Left lung (tissue), 10 donors: ENCODE results near the gene TRPM4. TPM values are rescaled to one million over a fixed set of nuclear protein-coding genes. Genes with fewer than 3 reads are reported as not detected.

ENCODE experiments used
- ATAC-seq: fragments of 200-7000 bp; cut with Tn5 transposase; one replicate; pipeline ENCODE4 v1.9.1; 2020; ENCODE audit warnings: moderate library complexity
- DNase-seq, 4 donors: peaks; one replicate each; pipeline ENCODE4 v3.0.0-alpha.2; 2013 to 2020
- H3K27ac ChIP-seq, 2 donors: fragments of 200-600 bp; sonication (generic) in 1 of 2; one replicate each; pipeline versions ENCODE4 v1.5.0 to v1.8.0; 2020 to 2021
- H3K27me3 ChIP-seq, 2 donors: fragments of 200-600 bp; sonication (generic) in 1 of 2; one replicate each; pipeline versions ENCODE4 v1.5.0 to v1.8.0; 2020 to 2021
- H3K36me3 ChIP-seq, 2 donors: fragments of 200-600 bp; sonication (generic) in 1 of 2; one replicate each; pipeline versions ENCODE4 v1.5.0 to v1.8.0; 2020 to 2021
- H3K4me1 ChIP-seq, 2 donors: fragments of 200-600 bp; one replicate each; pipeline ENCODE4 v1.8.0; 2021
- H3K4me3 ChIP-seq, 2 donors: fragments of 200-600 bp; sonication (generic) in 1 of 2; one replicate each; pipeline versions ENCODE4 v1.5.0 to v1.8.0; 2020 to 2021; ENCODE audit warnings: mild to moderate bottlenecking in 1 of 2
- H3K9me3 ChIP-seq, 2 donors: fragments of 200-600 bp; sonication (generic) in 1 of 2; one replicate each; pipeline versions ENCODE4 v1.5.0 to v1.8.0; 2020 to 2021
- intact Hi-C, 2 donors: fragments of 100-400 bp; cut with DNase I; formaldehyde crosslinking; loops; one replicate each; pipeline versions ENCODE4 v1.11.2 to v1.14.2; 2022
- polyA plus RNA-seq, 6 donors: library from polyadenylated mRNA; unstranded; fragments of 120-200 nt; gene quantifications; one replicate each; pipeline ENCODE4 v1.2.1, GENCODE V29; 2013; ENCODE audit not compliant: insufficient read length in 6 of 6
- total RNA-seq, 2 donors: library from RNA; stranded (reverse); fragmentation: NEBNext Ultra II Directional; extraction: Animal tissue kit (Norgen Biotek cat#: 25700); gene quantifications; one replicate each; pipeline ENCODE4 v1.2.1, GENCODE V29; 2021
- TF ChIP-seq, protein P1 (sequence below), 2 donors: fragments of 200-600 bp; sonication (generic) in 1 of 2; IDR thresholded peaks; one replicate each; pipeline versions ENCODE4 v1.5.0 to v1.8.0; 2021; ENCODE audit warnings: antibody characterized with exemption in 2 of 2
- donor health status: DM: no; HTN: yes; CAD: no.
- donor health status: DM: no; HTN: no; CAD: no.

Gene TRPM4
- total and polyA plus RNA-seq, 8 donors, result 14.3 to 61.7 (median 29.7) TPM

- ATAC-seq (peak; percentile 36), DNase-seq (peak in 3 of 4 donors; percentile 59 to 89 (median 64))
- TF ChIP-seq, protein P1, sequence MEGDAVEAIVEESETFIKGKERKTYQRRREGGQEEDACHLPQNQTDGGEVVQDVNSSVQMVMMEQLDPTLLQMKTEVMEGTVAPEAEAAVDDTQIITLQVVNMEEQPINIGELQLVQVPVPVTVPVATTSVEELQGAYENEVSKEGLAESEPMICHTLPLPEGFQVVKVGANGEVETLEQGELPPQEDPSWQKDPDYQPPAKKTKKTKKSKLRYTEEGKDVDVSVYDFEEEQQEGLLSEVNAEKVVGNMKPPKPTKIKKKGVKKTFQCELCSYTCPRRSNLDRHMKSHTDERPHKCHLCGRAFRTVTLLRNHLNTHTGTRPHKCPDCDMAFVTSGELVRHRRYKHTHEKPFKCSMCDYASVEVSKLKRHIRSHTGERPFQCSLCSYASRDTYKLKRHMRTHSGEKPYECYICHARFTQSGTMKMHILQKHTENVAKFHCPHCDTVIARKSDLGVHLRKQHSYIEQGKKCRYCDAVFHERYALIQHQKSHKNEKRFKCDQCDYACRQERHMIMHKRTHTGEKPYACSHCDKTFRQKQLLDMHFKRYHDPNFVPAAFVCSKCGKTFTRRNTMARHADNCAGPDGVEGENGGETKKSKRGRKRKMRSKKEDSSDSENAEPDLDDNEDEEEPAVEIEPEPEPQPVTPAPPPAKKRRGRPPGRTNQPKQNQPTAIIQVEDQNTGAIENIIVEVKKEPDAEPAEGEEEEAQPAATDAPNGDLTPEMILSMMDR (IDR thresholded peaks at IDR 0.05), result no peak
- Histone ChIP-seq H3K36me3 (no peaks in the 10 kb centered on the region), H3K9me3 (no peaks in the 10 kb centered on the region), H3K4me3 (peak overlapping the region in 1 of 2 donors; percentile 61), H3K27ac (peak overlapping the region in 1 of 2 donors; percentile 73), H3K27me3 (peaks cover 0 to 56% of the 10 kb centered on the region in 2 donors), H3K4me1 (peaks cover 8 to 40% of the 10 kb centered on the region in 2 donors)
- intact Hi-C loops, result no loop called here
Observed at GRCh38 chr19:49151267-49152118, 6.1 kb upstream of the TRPM4 start.

- TF ChIP-seq, protein P1 (IDR thresholded peaks at IDR 0.05), result no peak
- H3K4me1 ChIP-seq, result peaks cover 8 to 40% of the 10 kb centered on the region in 2 donors
- no peak overlapping the region for H3K27ac ChIP-seq
- no peak for DNase-seq
- ATAC-seq, result no peak
- H3K9me3 ChIP-seq, result no peaks in the 10 kb centered on the region
- intact Hi-C loops, result no loop called here
- H3K36me3 ChIP-seq, result no peaks in the 10 kb centered on the region
- peaks cover 0 to 56% of the 10 kb centered on the region in 2 donors for H3K27me3 ChIP-seq
- H3K4me3 ChIP-seq, result no peak overlapping the region
Observed at GRCh38 chr19:49152119-49152550, 5.5 kb upstream of the TRPM4 start.

DNA sequence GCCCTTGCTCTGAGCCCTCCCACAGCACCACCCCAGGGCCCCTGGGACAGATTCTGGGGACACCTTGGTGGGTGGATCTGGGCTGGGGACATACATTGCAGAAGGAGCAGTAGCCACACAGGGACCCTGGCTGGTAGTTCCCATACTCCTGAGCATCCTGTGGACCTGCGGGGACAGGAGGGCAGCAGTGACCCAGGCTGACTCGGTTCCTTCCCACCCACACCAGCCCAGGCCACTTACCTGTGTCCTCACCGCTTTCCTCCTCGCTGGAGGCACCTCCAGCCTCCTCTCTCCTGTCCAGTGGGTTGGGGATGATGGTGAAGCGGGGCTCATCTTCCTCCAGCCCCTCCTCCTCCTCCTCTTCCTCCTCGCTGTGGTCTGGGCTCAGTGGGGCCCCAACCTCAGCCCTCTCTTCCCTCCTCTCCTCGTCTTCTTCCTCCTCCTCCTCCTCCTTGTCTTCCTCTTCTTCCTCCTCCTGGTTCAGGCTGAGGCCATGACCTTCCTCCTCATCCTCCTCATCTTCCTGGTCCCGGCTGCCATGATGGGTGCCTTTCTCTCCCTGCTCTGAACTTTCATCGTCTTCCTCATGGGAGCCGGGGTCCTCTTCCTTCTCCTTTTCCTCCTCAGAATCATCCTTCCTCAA, 4.3 kb upstream of the TRPM4 start:
- intact Hi-C loops, result no loop called here
- ATAC-seq (no peak), DNase-seq (no peak)
- H3K4me1 ChIP-seq, result peaks cover 8 to 38% of the 10 kb centered on the region in 2 donors
- no peaks in the 10 kb centered on the region for H3K36me3 ChIP-seq
- TF ChIP-seq, protein P1 (IDR thresholded peaks at IDR 0.05), result no peak
- H3K27ac ChIP-seq, result no peak overlapping the region
- peaks cover 0 to 57% of the 10 kb centered on the region in 2 donors for H3K27me3 ChIP-seq
- H3K4me3 ChIP-seq, result no peak overlapping the region
- H3K9me3 ChIP-seq, result no peaks in the 10 kb centered on the region

DNA sequence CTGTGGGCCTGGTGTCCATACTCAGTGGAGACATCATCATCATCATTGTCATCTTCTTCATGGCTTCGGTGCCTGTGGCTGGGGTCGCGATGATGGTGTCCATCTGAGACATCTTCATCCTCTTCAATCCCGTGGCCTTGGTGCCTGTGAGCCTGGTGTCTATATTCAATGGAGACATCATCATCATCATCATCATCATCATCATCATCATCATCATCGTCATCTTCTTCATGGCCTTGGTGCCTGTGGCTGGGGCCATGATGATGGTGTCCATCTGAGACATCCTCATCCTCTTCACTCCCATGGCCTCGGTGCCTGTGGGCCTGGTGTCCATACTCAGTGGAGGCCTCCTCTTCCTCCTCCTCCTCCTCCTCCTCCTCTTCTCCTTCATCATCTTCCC, 3.3 kb upstream of the TRPM4 start:
- H3K4me1 ChIP-seq, result peaks cover 6 to 37% of the 10 kb centered on the region in 2 donors
- TF ChIP-seq, protein P1 (IDR thresholded peaks at IDR 0.05), result no peak
- H3K4me3 ChIP-seq, result no peak overlapping the region
- no peak for ATAC-seq
- H3K9me3 ChIP-seq, result no peaks in the 10 kb centered on the region
- H3K36me3 ChIP-seq, result no peaks in the 10 kb centered on the region
- H3K27me3 ChIP-seq, result peaks cover 0 to 54% of the 10 kb centered on the region in 2 donors
- no peak overlapping the region for H3K27ac ChIP-seq
- intact Hi-C loops, result no loop called here
- DNase-seq, result no peak
